GM12875 (cell line): Measurements from ENCODE around the gene SNX24.

Experiments used
- H3K4me3 ChIP-seq: one replicate; pipeline ENCODE4 v1.5.1; 2011; ENCODE audit warnings: low read depth, low read length, control low read depth
- TF ChIP-seq, protein P1 (sequence below): IDR thresholded peaks from 2 replicates; pipeline ENCODE4 v1.5.1; 2011; ENCODE audit warnings: low read depth, mild to moderate bottlenecking, control low read depth, inconsistent platforms, low read length, moderate library complexity, borderline replicate concordance; ENCODE audit not compliant: insufficient read depth

SNX24 gene

DNA sequence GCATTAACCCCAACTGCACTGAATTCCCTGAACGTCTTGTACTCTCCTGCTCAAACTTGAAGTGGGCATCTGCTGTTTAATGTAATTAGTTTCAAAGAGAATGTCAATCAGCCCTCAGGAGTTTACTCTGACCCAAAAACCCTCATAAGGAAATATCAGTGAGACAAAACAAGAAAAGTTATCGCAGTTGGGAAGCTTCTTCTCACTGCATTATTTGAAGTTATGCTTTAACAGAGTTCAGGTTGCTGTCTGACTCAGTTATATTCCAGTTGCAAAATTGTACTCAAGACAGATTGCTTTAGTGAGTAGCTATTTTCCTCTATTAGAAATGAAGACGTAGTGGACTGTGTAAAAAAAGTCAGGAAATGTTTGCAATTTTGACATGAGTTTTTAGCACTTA lies 139.0 kb downstream of the SNX24 start:
- TF ChIP-seq, protein P1, sequence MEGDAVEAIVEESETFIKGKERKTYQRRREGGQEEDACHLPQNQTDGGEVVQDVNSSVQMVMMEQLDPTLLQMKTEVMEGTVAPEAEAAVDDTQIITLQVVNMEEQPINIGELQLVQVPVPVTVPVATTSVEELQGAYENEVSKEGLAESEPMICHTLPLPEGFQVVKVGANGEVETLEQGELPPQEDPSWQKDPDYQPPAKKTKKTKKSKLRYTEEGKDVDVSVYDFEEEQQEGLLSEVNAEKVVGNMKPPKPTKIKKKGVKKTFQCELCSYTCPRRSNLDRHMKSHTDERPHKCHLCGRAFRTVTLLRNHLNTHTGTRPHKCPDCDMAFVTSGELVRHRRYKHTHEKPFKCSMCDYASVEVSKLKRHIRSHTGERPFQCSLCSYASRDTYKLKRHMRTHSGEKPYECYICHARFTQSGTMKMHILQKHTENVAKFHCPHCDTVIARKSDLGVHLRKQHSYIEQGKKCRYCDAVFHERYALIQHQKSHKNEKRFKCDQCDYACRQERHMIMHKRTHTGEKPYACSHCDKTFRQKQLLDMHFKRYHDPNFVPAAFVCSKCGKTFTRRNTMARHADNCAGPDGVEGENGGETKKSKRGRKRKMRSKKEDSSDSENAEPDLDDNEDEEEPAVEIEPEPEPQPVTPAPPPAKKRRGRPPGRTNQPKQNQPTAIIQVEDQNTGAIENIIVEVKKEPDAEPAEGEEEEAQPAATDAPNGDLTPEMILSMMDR: no peak
- H3K4me3 ChIP-seq: no peak overlapping the region

DNA sequence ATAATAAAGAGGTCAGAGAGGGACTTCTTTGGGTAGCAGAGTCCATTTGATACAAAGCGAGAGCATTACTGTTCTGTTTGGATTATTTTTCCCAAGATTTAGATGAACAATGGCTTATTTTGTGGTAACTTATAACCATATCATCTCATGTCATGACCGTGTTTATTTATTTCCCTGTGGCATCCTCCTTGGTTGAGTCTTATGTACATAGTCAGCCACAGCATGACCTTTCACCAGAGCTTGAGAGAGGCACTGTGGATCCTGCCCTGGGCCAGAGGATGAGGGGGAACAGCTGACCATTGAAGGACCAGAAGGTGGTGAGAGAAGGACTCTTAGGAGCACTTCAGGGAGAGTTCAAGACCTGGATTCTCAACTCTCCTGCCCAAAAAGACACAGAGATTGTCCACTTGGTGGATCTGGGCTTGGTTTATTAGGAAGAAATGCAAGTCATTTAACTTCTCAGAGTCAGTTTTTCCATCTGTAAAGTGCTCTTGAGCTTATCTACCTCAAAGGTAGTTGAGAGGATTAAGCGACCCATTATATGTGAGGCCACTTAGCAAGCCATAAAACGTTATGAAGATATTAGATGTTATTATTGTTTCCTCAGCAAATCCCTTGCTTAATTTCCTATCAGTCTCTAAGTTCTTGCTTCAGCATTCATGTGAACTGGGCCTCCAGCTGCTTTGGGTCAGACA lies 139.7 kb downstream of the SNX24 start:
- TF ChIP-seq, protein P1: no peak
- H3K4me3 ChIP-seq: no peak overlapping the region

DNA sequence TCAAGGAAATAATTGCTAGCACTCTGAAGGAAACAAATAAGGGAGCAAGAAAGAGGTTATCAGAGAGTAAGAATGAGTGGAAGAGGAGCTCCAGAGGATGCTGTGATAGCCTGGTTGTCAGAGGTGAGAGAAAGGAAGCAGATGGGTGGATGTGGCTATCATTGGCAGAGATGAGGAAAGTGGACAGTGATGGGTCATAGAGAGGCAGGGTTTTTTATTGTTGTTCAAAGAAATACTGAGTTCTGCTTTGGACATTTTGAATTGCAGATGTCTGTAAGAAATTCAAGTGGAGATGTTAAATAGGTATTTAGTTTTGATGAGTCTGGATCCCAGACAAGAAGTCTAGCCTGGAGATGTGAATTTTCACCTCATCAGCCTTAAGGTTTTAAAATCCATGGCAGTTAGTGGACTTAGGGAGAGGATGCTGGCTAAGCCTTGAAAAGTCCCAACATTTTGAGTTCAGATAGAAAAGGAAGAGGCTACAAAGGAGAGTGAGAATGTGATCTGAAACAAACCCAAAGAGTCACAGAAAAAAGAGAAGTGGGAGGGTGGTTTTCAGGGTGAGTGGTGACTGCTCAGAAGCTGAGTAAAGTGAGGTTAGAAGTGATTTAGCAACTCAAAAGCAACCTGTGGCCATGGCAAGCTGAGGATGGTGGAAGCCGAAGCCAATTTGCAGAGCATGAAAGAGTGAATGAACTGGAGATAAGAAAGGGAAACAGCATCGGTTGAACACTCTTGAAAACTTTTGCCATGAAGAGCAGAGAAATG lies 140.7 kb downstream of the SNX24 start:
- H3K4me3 ChIP-seq: no peak overlapping the region
- TF ChIP-seq, protein P1: no peak

DNA sequence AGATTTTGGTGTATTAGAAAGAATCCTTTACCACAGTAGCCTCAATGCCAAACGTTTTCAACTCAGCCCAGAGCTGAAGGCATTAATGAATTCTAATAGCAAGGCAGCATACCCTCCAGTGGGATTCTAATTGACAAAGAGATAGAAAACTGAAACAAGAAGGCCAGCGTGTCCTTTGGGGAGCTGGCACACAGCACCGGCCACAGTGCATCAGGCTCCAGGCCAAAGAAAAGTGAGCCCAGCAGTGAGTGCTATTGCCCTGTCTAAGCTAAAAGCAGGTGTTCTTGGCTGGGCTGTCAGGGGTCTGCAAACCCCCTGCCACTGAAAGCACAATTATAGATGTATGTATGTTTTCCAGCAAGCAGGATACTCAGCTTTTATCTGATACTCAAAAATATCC lies 150.7 kb downstream of the SNX24 start:
- TF ChIP-seq, protein P1: no peak

DNA sequence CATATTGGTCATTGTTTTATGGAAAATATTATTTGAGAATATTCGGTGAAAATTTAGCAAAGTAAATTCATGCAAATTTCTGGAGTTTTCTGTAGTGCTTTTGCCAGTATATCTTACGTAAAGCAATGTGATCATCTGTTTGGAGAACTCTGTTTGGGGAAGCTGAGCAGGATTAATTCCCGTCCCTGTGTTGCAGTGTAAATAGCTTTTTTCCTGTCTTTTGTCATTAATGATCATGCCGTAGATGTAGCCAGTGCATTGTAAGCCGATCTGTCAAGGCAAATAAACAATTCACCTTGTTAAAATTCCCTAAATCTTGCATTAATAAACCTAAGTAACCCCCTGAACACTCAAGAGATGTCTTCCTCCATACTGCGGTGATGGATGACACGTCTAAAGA lies 151.9 kb downstream of the SNX24 start:
- no peak overlapping the region for H3K4me3 ChIP-seq
- TF ChIP-seq, protein P1: no peak

More for the DNA sequence above, 150.7 kb downstream of the SNX24 start:
- no peak overlapping the region for H3K4me3 ChIP-seq

DNA sequence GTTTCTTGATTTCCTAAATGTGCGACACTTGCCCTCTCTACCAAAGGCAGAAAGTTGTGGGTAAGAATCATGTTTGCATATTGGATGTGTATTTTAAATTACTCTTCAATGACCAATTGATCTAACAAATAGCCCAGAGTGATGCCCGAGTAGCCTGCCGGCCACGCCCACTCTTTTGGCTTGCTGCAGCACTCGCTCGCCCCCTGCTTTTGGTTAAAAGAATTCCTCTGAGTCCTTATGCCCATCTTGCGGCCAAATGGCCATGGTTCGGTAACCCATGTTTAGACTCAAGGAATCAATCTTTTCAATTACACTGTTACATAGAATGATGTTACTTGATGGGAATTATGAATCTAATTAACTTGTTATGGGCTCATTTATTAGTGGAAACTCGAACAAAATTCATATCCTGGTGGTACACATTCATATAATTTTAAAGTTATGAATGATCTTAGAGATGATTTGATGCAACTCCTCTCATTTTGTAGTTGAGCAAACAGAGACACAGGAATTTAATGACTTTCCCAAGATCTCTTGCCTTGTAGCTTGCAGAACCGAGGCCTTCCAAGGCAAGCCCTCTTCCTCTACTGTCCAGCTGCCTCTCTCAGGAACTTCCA lies 154.6 kb downstream of the SNX24 start:
- H3K4me3 ChIP-seq: no peak overlapping the region
- TF ChIP-seq, protein P1: peak; percentile 80
